Stimulated activated naive B cell treated with anti-CD40 and anti-IgM and Interleukin-4, amounts not matched to agents 10 μg/mL and 1 μg/mL and 100 μg/mL, for 72 hours (primary cell): ENCODE measurements around the gene SYT8.

Experiments
- ATAC-seq, 2 donors: fragments of 150-1000 bp; cut with Tn5 transposase; replicated peaks; 2 replicates each; pipeline ENCODE4 v1.10.0; 2021; ENCODE audit warnings: moderate library complexity in 1 of 2
- DNase-seq: peaks from one replicate; pipeline ENCODE4 v3.0.0; 2021
- H3K27ac Mint-ChIP-seq: one replicate; pipeline ENCODE4 v1.8.0; 2022; ENCODE audit warnings: mild to moderate bottlenecking, mixed read lengths
- H3K27me3 Mint-ChIP-seq, 2 donors: one replicate each; pipeline ENCODE4 v1.8.0; 2022; ENCODE audit warnings: mixed read lengths in 2 of 2
- H3K36me3 Mint-ChIP-seq, 2 donors: one replicate each; pipeline ENCODE4 v1.8.0; 2022; ENCODE audit warnings: mixed read lengths in 2 of 2, mild to moderate bottlenecking in 1 of 2
- H3K4me1 Mint-ChIP-seq, 2 donors: one replicate each; pipeline ENCODE4 v1.8.0; 2022; ENCODE audit warnings: mixed read lengths in 2 of 2, mild to moderate bottlenecking in 1 of 2
- H3K4me3 Mint-ChIP-seq, 2 donors: one replicate each; pipeline ENCODE4 v1.8.0; 2022; ENCODE audit warnings: mild to moderate bottlenecking in 2 of 2, mixed read lengths in 2 of 2, moderate library complexity in 1 of 2
- H3K9me3 Mint-ChIP-seq, 2 donors: one replicate each; pipeline ENCODE4 v1.8.0; 2022; ENCODE audit warnings: mixed read lengths in 2 of 2, mild to moderate bottlenecking in 1 of 2

The SYT8 gene

GRCh38 chr11:1841511-1842148, 6.8 kb downstream of the SYT8 start:
- DNase-seq (no peak), ATAC-seq (no peak)
- H3K27ac Mint-ChIP-seq, result no peak overlapping the region
- H3K27me3 Mint-ChIP-seq, result no peaks in the 10 kb centered on the region
- H3K9me3 Mint-ChIP-seq, result no peaks in the 10 kb centered on the region
- no peaks in the 10 kb centered on the region for H3K36me3 Mint-ChIP-seq
- peaks cover 47 to 72% of the 10 kb centered on the region in 2 donors for H3K4me1 Mint-ChIP-seq
- H3K4me3 Mint-ChIP-seq, result no peak overlapping the region

DNA sequence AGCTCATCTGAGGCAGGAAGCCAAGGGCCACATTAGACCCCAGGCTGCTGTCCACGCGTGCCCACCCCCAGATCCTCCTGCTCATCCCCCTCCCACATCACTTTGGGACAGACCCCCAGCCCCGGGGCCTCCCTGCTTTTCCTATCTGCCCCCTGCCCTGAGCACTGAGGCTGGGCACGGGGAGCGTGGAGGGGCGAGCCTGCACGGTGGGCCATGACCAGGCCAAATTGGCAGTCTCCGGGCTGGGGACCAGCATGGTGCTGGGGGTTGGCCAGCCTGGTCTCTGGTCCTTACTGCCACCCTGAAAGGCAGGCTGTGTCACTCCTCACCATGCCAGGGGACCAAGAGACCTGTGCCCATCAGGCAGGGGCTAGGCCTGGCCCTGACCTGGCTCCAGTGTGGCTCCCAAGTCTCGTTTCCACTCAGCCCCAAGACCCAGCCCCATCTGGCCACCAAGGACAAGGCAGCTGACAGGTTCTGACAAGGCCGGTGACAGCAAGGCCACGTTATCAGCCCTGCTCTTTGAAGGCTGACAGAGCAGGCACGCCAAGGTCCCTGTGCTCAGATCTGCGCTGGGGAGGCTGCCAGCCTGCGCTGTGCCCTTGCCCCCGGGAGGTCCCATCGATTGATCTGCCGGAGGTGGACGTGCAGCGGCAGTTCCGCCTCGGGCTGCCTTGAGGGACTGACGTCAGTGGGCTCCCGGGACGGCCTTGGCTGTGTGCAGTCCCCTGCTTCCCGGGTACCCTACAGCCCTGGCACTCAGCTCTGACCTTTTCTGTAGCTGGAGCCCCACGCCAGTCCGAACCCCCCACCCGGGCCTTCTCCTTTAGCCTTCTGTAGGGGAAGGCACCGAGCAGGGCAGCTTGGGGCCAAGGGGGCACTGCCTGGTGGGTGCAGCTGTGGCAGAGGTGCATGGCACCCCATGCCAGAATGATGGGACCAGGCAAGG, 7.6 kb downstream of the SYT8 start:
- H3K27ac Mint-ChIP-seq, result peak overlapping the region; percentile 26
- ATAC-seq (no peak), DNase-seq (no peak)
- peak overlapping the region in 1 of 2 donors; percentile 39 for H3K4me3 Mint-ChIP-seq
- no peaks in the 10 kb centered on the region for H3K27me3 Mint-ChIP-seq
- no peaks in the 10 kb centered on the region for H3K36me3 Mint-ChIP-seq
- H3K9me3 Mint-ChIP-seq, result no peaks in the 10 kb centered on the region
- H3K4me1 Mint-ChIP-seq, result peaks cover 54 to 78% of the 10 kb centered on the region in 2 donors

- DNase-seq, result no peak
- peaks cover 58 to 78% of the 10 kb centered on the region in 2 donors for H3K4me1 Mint-ChIP-seq
- no peaks in the 10 kb centered on the region for H3K36me3 Mint-ChIP-seq
- ATAC-seq, result no peak
- H3K4me3 Mint-ChIP-seq, result peak overlapping the region in 1 of 2 donors; percentile 39
- no peaks in the 10 kb centered on the region for H3K9me3 Mint-ChIP-seq
- H3K27me3 Mint-ChIP-seq, result no peaks in the 10 kb centered on the region
- H3K27ac Mint-ChIP-seq, result peak overlapping the region; percentile 26
These were observed 8.3 kb downstream of the SYT8 start for GRCh38 chr11:1843098-1843473.

GRCh38 chr11:1843796-1844195, 9.0 kb downstream of the SYT8 start:
- DNase-seq (no peak), ATAC-seq (no peak)
- Mint-ChIP-seq H3K9me3 (no peaks in the 10 kb centered on the region), H3K27ac (peak overlapping the region; percentile 74), H3K36me3 (no peaks in the 10 kb centered on the region), H3K4me3 (peak overlapping the region; percentile 37 to 62), H3K4me1 (peaks cover 63 to 82% of the 10 kb centered on the region in 2 donors), H3K27me3 (no peaks in the 10 kb centered on the region)

DNA sequence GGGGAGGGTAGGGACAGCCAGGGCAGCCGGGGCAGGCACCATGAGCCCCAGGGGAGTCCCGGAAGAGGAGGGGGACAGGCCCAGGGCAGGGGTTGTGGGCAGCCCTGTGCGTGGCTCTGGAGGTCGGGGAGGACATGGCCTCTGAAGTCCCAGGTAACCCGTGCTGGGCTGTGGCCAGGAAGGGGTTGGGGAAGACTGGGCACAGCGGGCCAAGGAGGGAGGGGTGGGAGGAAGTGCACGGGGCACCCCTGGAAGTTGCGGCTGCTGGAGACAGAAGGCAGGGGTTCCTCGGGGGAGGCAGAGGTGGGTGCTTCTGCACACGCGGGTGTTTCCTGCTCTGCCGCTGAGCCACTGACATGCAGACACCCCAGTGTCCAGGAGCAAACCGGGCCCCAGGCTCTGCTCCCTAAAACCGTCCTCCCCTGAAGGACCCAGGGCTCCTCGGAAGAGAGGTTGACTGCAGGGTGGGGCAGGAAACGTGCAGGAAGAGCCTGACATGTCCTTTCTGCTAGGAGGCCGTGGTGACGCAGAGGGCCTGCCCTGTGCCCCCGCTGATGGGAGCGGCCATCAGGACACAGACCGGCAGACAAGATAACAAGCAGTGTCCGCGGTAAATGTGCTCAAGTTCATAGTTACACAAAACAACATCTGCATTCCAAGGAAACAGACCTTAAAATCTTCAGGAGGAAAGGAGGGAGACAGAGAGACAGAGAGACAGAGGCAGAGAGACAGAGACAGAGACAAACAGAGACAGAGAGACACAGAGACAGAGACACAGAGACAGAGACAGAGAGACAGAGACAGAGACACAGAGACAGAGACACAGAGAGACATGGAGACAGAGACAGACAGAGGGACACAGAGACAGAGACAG, 9.7 kb downstream of the SYT8 start:
- Mint-ChIP-seq H3K9me3 (no peaks in the 10 kb centered on the region), H3K27ac (peak overlapping the region; percentile 83), H3K36me3 (no peaks in the 10 kb centered on the region), H3K4me3 (peak overlapping the region; percentile 62 to 64), H3K4me1 (peaks cover 67 to 87% of the 10 kb centered on the region in 2 donors), H3K27me3 (no peaks in the 10 kb centered on the region)
- DNase-seq (no peak), ATAC-seq (peak in 1 of 2 donors; percentile 14)

DNA sequence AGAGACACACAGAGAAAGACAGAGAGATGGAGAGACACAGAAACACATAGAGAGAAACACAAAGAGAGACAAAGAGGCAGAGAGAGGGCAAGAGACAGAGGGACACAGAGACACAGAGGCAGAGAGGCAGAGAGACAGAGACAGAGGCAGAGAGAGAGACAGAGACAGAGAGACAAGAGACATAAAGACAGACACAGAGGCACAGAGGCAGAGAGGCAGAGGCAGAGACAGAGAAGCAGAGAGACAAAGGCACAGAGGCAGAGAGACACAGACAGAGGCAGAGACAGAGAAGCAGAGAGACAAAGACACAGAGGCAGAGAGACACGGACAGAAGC, 10.3 kb downstream of the SYT8 start:
- peak overlapping the region; percentile 43 for H3K27ac Mint-ChIP-seq
- no peaks in the 10 kb centered on the region for H3K9me3 Mint-ChIP-seq
- ATAC-seq (no peak), DNase-seq (no peak)
- H3K4me3 Mint-ChIP-seq, result peak overlapping the region; percentile 45 to 64
- H3K27me3 Mint-ChIP-seq, result no peaks in the 10 kb centered on the region
- no peaks in the 10 kb centered on the region for H3K36me3 Mint-ChIP-seq
- H3K4me1 Mint-ChIP-seq, result peaks cover 64 to 87% of the 10 kb centered on the region in 2 donors

- H3K27me3 Mint-ChIP-seq, result no peaks in the 10 kb centered on the region
- peaks cover 66 to 87% of the 10 kb centered on the region in 2 donors for H3K4me1 Mint-ChIP-seq
- no peaks in the 10 kb centered on the region for H3K9me3 Mint-ChIP-seq
- ATAC-seq (peak in 1 of 2 donors; percentile 13), DNase-seq (no peak)
- H3K27ac Mint-ChIP-seq, result peak overlapping the region; percentile 43
- no peak overlapping the region for H3K4me3 Mint-ChIP-seq
- H3K36me3 Mint-ChIP-seq, result no peaks in the 10 kb centered on the region
These were observed 11.0 kb downstream of the SYT8 start for GRCh38 chr11:1845561-1846452.

- DNase-seq, result no peak
- Mint-ChIP-seq H3K9me3 (no peaks in the 10 kb centered on the region), H3K27me3 (no peaks in the 10 kb centered on the region), H3K4me3 (no peak overlapping the region), H3K4me1 (peaks cover 70 to 89% of the 10 kb centered on the region in 2 donors), H3K27ac (peak overlapping the region; percentile 28), H3K36me3 (no peaks in the 10 kb centered on the region)
- ATAC-seq, result no peak
These were observed 11.7 kb downstream of the SYT8 start for GRCh38 chr11:1846453-1846932.

DNA sequence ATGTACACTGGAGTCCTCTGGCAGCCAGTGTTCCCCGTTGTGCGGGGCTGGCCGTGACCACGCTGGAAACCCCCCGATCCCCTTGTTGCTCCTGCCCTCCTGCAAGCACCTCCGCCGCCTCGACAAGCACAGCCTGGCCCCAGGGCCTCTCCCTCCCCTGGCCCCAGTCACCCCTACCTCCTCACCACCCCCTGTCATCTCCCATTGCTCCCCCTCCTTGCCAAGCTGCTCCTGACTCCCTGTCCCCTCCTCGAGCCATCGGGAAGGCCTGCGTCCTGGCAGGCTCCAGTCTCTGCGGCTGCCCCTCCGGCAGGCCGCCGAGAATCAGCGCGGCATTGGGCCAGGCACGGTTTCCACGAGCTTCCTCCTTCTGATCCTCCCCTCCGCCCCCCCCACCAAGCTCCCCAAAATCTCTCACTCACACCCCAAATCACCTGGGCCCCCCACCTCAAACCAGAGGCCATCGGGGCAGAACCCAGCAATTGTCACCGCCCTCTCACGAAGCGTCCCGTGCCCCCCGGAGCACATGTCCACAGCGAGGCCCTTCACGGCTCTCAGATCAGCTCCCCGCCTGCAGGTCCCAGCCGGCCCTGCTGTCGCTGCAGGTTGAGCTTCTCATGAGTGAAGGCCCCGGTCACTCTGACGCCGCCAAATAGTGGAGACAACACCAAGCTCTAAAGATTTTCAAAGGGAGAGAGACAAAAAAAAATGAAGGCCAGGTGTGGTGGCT, 12.4 kb downstream of the SYT8 start:
- Mint-ChIP-seq H3K27me3 (no peaks in the 10 kb centered on the region), H3K36me3 (no peaks in the 10 kb centered on the region), H3K9me3 (no peaks in the 10 kb centered on the region), H3K4me3 (no peak overlapping the region), H3K27ac (no peak overlapping the region), H3K4me1 (peaks cover 77 to 96% of the 10 kb centered on the region in 2 donors)
- ATAC-seq, result no peak
- no peak for DNase-seq

GRCh38 chr11:1847926-1848639, 13.3 kb downstream of the SYT8 start:
- H3K4me1 Mint-ChIP-seq, result peaks cover 81 to 100% of the 10 kb centered on the region in 2 donors
- no peak overlapping the region for H3K27ac Mint-ChIP-seq

DNA sequence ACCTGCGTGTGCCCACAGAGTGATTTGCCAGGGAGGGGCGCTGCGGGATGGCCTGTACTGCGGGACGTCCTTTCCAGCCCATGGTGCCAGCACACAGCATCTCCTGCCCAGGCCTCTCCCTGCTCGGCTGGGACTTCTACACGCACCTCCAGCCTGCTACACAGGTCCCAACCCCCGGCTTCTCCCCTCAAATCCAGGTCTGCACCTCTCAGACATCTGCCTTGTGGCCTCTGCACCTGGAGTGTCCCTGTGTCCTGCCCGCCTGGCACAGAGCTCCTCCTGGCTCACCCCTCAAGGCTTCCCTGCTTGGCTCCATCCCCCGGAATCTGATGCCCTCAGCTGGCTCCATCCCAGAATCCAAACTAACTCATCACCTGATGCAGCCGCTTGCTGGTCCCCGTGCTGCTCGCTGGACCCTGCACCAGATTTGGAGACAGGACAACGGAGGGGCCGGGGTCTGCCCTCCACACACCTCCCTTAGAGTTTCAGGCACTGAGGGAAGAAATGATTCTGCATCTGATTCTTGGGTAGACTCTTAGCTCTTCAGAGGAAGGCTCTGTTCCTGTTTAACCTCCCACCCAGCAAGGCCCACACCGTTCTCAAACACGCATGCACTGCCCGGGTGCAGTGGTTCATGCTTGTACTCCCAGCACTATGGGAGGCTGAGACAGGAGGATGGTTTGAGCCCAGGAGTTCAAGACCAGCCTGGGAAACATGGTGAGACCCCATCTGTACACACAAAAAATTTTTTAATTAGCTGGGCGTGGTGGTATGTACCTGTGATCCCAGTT, 14.0 kb downstream of the SYT8 start:
- Mint-ChIP-seq H3K27me3 (no peaks in the 10 kb centered on the region), H3K4me3 (no peak overlapping the region), H3K9me3 (no peaks in the 10 kb centered on the region), H3K36me3 (peaks cover 3 to 10% of the 10 kb centered on the region in 2 donors), H3K27ac (peak overlapping the region; percentile 96), H3K4me1 (peaks cover 77 to 100% of the 10 kb centered on the region in 2 donors)
- ATAC-seq (no peak), DNase-seq (no peak)

More at GRCh38 chr11:1847926-1848639, 13.3 kb downstream of the SYT8 start:
- H3K36me3 Mint-ChIP-seq, result peaks cover 2 to 3% of the 10 kb centered on the region in 2 donors
- no peaks in the 10 kb centered on the region for H3K9me3 Mint-ChIP-seq
- no peak overlapping the region for H3K4me3 Mint-ChIP-seq
- ATAC-seq (no peak), DNase-seq (no peak)
- no peaks in the 10 kb centered on the region for H3K27me3 Mint-ChIP-seq
